Measurements from ENCODE around the gene ANKRD12.

Gene ANKRD12

GRCh38 chr18:9094307-9095226 is 42.0 kb upstream of the ANKRD12 start:
- no peak overlapping the region for H3K4me3 ChIP-seq (ENCODE audit: low read depth, low read length)
- no peak for TF ChIP-seq CTCF (IDR thresholded peaks at IDR 0.05; ENCODE audit: borderline replicate concordance, insufficient read depth, low read depth, low read length)

- no peak overlapping the region for H3K4me3 ChIP-seq (ENCODE audit: low read depth, low read length)
- no peak for TF ChIP-seq CTCF (IDR thresholded peaks at IDR 0.05; ENCODE audit: borderline replicate concordance, insufficient read depth, low read depth, low read length)
These were observed 41.1 kb upstream of the ANKRD12 start for GRCh38 chr18:9095297-9096006.

GRCh38 chr18:9096007-9096371 is 40.6 kb upstream of the ANKRD12 start:
- no peak for TF ChIP-seq CTCF (IDR thresholded peaks at IDR 0.05; ENCODE audit: borderline replicate concordance, insufficient read depth, low read depth, low read length)
- H3K4me3 ChIP-seq (ENCODE audit: low read depth, low read length) = no peak overlapping the region

- no peak overlapping the region for H3K4me3 ChIP-seq (ENCODE audit: low read depth, low read length)
- TF ChIP-seq CTCF (IDR thresholded peaks at IDR 0.05; ENCODE audit: borderline replicate concordance, insufficient read depth, low read depth, low read length) = no peak
These were observed 39.9 kb upstream of the ANKRD12 start for GRCh38 chr18:9096685-9097084.

- no peak overlapping the region for H3K4me3 ChIP-seq (ENCODE audit: low read depth, low read length)
- TF ChIP-seq CTCF (IDR thresholded peaks at IDR 0.05; ENCODE audit: borderline replicate concordance, insufficient read depth, low read depth, low read length) = no peak
These were observed 39.2 kb upstream of the ANKRD12 start for GRCh38 chr18:9097349-9097748.

- TF ChIP-seq CTCF (IDR thresholded peaks at IDR 0.05; ENCODE audit: borderline replicate concordance, insufficient read depth, low read depth, low read length) = no peak
- no peak overlapping the region for H3K4me3 ChIP-seq (ENCODE audit: low read depth, low read length)
These were observed 35.8 kb upstream of the ANKRD12 start for GRCh38 chr18:9100796-9101195.
